Activated naive CD8-positive, alpha-beta T cell treated with anti-CD3 and anti-CD28 coated beads, Interleukin-2, amount 50 U/mL, for 16 hours (primary cell): ENCODE results near the gene PAX8.
"Not testable (repeated sequence)": the region's sequence is repeated elsewhere in the genome, so short reads cannot be mapped to it uniquely, and the experiment has no call there.

Source experiments
- DNase-seq: peaks from one replicate; pipeline ENCODE4 v3.0.0-alpha.2; 2020; ENCODE audit warnings: low read depth, low spot score

PAX8 gene

GRCh38 chr2:113291191-113291590, 12.5 kb upstream of the PAX8 start:
- DNase-seq, result no peak

GRCh38 chr2:113288674-113289149, 10.0 kb upstream of the PAX8 start:
- DNase-seq, result not testable (repeated sequence)

- DNase-seq, result not testable (repeated sequence)
Measured at GRCh38 chr2:113288117-113288673, 9.5 kb upstream of the PAX8 start.

- DNase-seq, result no peak
Measured at GRCh38 chr2:113285816-113286215, 7.1 kb upstream of the PAX8 start.

- DNase-seq, result not testable (repeated sequence)
Measured at GRCh38 chr2:113284999-113285398, 6.3 kb upstream of the PAX8 start.

- DNase-seq, result no peak
Measured at GRCh38 chr2:113284476-113284875, 5.8 kb upstream of the PAX8 start.

GRCh38 chr2:113283704-113284284, 5.1 kb upstream of the PAX8 start:
- DNase-seq, result no peak

- no peak for DNase-seq
Measured at GRCh38 chr2:113282747-113283533, 4.2 kb upstream of the PAX8 start.

- DNase-seq, result no peak
Measured at GRCh38 chr2:113281910-113282746, 3.4 kb upstream of the PAX8 start.

GRCh38 chr2:113278073-113278741, 514 bp downstream of the PAX8 start:
- no peak for DNase-seq

GRCh38 chr2:113277474-113278072, 1.1 kb downstream of the PAX8 start:
- DNase-seq, result no peak

GRCh38 chr2:113276761-113277425, 1.8 kb downstream of the PAX8 start:
- DNase-seq, result no peak

GRCh38 chr2:113276216-113276760, 2.4 kb downstream of the PAX8 start:
- no peak for DNase-seq

GRCh38 chr2:113275556-113276215, 3.0 kb downstream of the PAX8 start:
- DNase-seq, result no peak

GRCh38 chr2:113274432-113274831, 4.3 kb downstream of the PAX8 start:
- no peak for DNase-seq

- DNase-seq, result no peak
Measured at GRCh38 chr2:113273981-113274380, 4.7 kb downstream of the PAX8 start.

- DNase-seq, result no peak
Measured at GRCh38 chr2:113273027-113273551, 5.6 kb downstream of the PAX8 start.

- no peak for DNase-seq
Measured at GRCh38 chr2:113272477-113272876, 6.2 kb downstream of the PAX8 start.

- no peak for DNase-seq
Measured at GRCh38 chr2:113268621-113269360, 9.9 kb downstream of the PAX8 start.
